Loucy (cell line): Measurements from ENCODE around the gene NELFB.

Experiments used
- H2AFZ ChIP-seq: fragments of 200-600 bp; sonication (generic); 2 replicates; pipeline ENCODE4 v1.6.0; 2016; ENCODE audit warnings: antibody characterized with exemption, mild to moderate bottlenecking, low read length, moderate library complexity
- H3F3A ChIP-seq: fragments of 200-600 bp; 2 replicates; pipeline ENCODE4 v1.6.0; 2016; ENCODE audit warnings: antibody characterized with exemption, low read depth, mild to moderate bottlenecking
- H3K27me3 ChIP-seq: fragments of 200-600 bp; sonication (generic); 2 replicates; pipeline ENCODE4 v1.6.1; 2014; ENCODE audit warnings: low read length, mild to moderate bottlenecking; ENCODE audit not compliant: insufficient read depth, poor library complexity, severe bottlenecking
- H3K36me3 ChIP-seq: fragments of 200-600 bp; sonication (generic); 2 replicates; pipeline ENCODE4 v1.6.1; 2016; ENCODE audit warnings: low read length; ENCODE audit not compliant: insufficient read depth
- H3K4me1 ChIP-seq: fragments of 200-600 bp; sonication (generic); 2 replicates; pipeline ENCODE4 v1.5.1; 2014; ENCODE audit warnings: low read length, mild to moderate bottlenecking; ENCODE audit not compliant: insufficient read depth, poor library complexity, severe bottlenecking
- H3K4me2 ChIP-seq: fragments of 200-600 bp; sonication (generic); 2 replicates; pipeline ENCODE4 v1.6.0; 2014; ENCODE audit warnings: antibody characterized with exemption, low read length, low read depth, mild to moderate bottlenecking; ENCODE audit not compliant: poor library complexity, severe bottlenecking
- H3K4me3 ChIP-seq: fragments of 200-600 bp; sonication (generic); 2 replicates; pipeline ENCODE4 v1.5.1; 2014; ENCODE audit warnings: low read length, mild to moderate bottlenecking, mixed read lengths; ENCODE audit not compliant: poor library complexity, severe bottlenecking
- H3K79me2 ChIP-seq: fragments of 200-600 bp; sonication (generic); 2 replicates; pipeline ENCODE4 v1.6.1; 2014; ENCODE audit warnings: low read length; ENCODE audit not compliant: insufficient read depth
- H3K9ac ChIP-seq: fragments of 200-600 bp; sonication (generic); 2 replicates; pipeline ENCODE4 v1.6.0; 2014; ENCODE audit warnings: mild to moderate bottlenecking, low read depth, low read length, moderate library complexity; ENCODE audit not compliant: poor library complexity, severe bottlenecking
- H3K9me2 ChIP-seq: fragments of 200-600 bp; sonication (generic); replicated peaks from 2 replicates; pipeline ENCODE4 v1.6.1; 2016; ENCODE audit warnings: low read depth, low read length, mixed read lengths
- H3K9me3 ChIP-seq: fragments of 200-600 bp; sonication (generic); 2 replicates; pipeline ENCODE4 v1.6.1; 2014; ENCODE audit warnings: mild to moderate bottlenecking, antibody characterized with exemption, low read length, low read depth; ENCODE audit not compliant: insufficient read depth
- H4K20me1 ChIP-seq: fragments of 200-600 bp; sonication (generic); 2 replicates; pipeline ENCODE4 v1.6.0; 2014; ENCODE audit warnings: antibody characterized with exemption, low read length, mild to moderate bottlenecking; ENCODE audit not compliant: insufficient read depth, poor library complexity, severe bottlenecking
- EZH2phosphoT487 ChIP-seq: fragments of 200-600 bp; IDR thresholded peaks from 2 replicates; pipeline ENCODE4 v1.6.1; 2018; ENCODE audit warnings: antibody characterized with exemption, mild to moderate bottlenecking, moderate library complexity, borderline replicate concordance
- TF ChIP-seq, protein P1 (sequence below): fragments of 200-600 bp; sonication (generic); conservative IDR thresholded peaks from 2 replicates; pipeline ENCODE4 v1.5.1; 2014; ENCODE audit warnings: mild to moderate bottlenecking, antibody characterized with exemption, low read length

The NELFB gene

DNA sequence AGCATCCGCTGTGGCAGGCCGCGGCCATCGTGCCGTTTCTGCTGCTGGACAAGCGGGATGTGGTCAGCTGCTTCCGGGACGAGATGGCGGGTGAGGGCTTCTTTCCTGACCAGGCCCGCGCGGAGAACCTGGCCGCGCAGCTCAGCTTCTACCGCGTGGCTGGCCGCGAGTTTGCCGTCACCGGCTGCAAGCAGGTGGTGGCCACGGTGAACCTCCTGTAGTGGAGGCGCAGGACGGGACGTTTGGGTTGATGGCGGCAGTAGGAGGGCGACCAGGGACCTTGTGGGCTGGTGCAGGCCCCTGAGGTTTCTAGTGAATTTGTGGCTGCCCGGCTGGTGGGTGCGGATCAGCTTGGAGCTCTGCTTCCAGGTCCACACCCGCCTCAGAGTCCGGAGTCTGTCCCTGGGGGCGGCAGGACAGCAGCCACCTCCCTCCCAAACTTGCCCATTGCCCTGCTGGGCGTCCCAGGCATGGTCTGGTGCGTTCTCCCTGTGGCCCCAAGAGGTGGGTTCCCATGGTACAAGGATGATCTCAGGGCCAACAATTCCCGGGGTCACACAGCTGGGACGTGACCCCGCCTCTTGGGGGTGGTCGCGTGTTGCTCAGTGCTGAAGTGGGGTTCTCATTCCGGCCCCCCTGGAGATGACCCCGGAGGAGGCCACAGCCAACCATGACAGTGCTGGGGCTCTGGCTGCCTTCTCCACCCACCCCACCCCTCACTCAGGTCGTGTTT lies 24.8 kb downstream of the NELFB start:
- Histone ChIP-seq H3K79me2 (no peaks in the 10 kb centered on the region), H3K9ac (no peak overlapping the region), H4K20me1 (no peaks in the 10 kb centered on the region), H3K36me3 (no peaks in the 10 kb centered on the region), H2AFZ (no peak overlapping the region), H3K27me3 (no peaks in the 10 kb centered on the region), H3F3A (no peaks in the 10 kb centered on the region), H3K4me1 (no peaks in the 10 kb centered on the region), H3K4me2 (no peak overlapping the region), H3K9me3 (no peaks in the 10 kb centered on the region), H3K4me3 (no peak overlapping the region), H3K9me2 (no peaks in the 10 kb centered on the region)
- TF ChIP-seq EZH2phosphoT487: no peak
- TF ChIP-seq, protein P1, sequence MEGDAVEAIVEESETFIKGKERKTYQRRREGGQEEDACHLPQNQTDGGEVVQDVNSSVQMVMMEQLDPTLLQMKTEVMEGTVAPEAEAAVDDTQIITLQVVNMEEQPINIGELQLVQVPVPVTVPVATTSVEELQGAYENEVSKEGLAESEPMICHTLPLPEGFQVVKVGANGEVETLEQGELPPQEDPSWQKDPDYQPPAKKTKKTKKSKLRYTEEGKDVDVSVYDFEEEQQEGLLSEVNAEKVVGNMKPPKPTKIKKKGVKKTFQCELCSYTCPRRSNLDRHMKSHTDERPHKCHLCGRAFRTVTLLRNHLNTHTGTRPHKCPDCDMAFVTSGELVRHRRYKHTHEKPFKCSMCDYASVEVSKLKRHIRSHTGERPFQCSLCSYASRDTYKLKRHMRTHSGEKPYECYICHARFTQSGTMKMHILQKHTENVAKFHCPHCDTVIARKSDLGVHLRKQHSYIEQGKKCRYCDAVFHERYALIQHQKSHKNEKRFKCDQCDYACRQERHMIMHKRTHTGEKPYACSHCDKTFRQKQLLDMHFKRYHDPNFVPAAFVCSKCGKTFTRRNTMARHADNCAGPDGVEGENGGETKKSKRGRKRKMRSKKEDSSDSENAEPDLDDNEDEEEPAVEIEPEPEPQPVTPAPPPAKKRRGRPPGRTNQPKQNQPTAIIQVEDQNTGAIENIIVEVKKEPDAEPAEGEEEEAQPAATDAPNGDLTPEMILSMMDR: no peak

DNA sequence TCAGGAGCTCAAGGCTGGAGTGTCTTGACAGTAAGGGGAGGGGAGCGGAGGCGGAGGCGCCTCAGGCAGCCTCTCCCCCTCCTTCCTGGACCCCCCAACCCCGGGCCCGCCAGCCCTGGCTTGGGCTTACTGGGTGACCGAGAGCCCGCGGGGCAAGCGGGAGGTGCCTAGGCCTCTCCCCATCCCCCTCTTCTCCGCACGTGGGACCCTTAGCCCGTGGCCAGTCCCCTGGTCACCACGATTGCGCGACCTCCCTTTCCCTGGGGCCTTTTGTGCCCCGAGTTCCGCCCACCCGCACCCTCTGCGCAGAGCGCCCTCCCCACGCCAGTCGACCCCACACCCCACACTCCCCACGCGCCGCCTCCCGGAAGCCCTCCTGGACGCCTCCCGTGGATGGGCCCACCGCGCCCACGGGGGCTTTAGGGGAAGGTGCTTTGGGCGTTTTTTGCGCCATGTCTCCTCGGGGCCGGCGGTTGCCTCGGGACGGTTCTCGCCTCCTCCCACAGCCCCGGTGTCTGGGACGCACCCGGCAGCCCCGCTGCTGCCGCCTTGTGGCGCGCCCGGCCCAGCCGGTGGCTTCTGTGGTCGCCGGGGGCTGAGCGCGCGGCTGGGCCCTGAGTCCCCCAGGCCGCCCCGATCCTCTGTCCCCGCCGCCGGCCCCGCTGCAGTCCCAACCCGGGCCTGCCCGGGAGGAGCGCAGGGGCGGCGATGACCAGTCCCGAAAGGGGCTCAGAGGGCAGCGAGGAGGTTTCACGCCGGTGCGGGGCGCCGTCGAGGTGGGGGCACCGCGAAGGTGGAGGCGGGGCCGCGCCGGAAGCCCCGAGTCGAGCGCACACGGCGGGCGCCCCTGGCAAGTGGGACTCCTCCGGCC lies 25.6 kb downstream of the NELFB start:
- no peak overlapping the region for H3K4me3 ChIP-seq
- H3K9me2 ChIP-seq: no peaks in the 10 kb centered on the region
- H3K27me3 ChIP-seq: no peaks in the 10 kb centered on the region
- H3K79me2 ChIP-seq: no peaks in the 10 kb centered on the region
- no peaks in the 10 kb centered on the region for H3K9me3 ChIP-seq
- H3K9ac ChIP-seq: no peak overlapping the region
- no peaks in the 10 kb centered on the region for H3K4me1 ChIP-seq
- H3F3A ChIP-seq: no peaks in the 10 kb centered on the region
- no peak overlapping the region for H3K4me2 ChIP-seq
- no peaks in the 10 kb centered on the region for H4K20me1 ChIP-seq
- no peak overlapping the region for H2AFZ ChIP-seq
- TF ChIP-seq, protein P1: no peak
- no peak for TF ChIP-seq EZH2phosphoT487
- no peaks in the 10 kb centered on the region for H3K36me3 ChIP-seq

DNA sequence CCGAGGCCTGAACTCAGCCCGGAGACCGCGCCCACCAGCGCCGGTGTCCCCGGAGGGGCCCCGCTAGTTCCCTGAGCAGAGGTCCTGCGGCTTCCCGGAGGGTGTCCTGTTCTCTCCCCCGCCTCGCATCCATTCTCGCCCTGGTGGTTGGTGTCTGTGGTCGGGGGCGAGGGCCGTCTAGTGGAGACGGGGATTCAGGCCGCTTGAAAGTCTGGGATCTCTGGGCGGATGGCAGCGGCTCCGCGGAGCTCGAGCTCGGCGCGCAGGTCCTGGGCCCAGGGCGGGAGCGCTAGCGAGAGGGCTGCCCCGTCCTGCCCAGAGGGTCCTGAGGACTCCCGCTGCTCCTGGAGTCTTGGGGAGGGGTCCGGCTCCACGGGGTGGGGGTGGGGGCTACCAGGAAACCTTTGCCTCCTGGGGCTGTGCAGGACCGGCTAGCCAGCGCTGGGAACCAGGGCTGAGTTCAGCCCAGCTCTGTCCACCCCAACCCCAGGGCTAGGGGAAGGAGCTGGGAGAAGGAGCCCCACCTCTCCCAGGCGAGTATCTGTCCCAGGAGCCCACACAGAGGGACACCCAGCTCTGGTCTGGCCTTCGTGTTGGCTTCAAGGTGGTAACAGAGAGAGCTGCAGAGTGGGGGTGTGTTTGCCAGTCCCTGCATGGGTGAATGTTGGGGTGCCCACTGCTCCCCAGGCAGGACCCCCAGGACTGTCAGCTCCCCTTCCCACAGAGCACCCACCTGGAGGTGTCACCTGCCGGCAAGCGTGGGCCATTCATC lies 26.4 kb downstream of the NELFB start:
- TF ChIP-seq EZH2phosphoT487: no peak
- TF ChIP-seq, protein P1: no peak
- Histone ChIP-seq H3K9ac (no peak overlapping the region), H3K36me3 (no peaks in the 10 kb centered on the region), H3K4me3 (no peak overlapping the region), H3F3A (no peaks in the 10 kb centered on the region), H4K20me1 (no peaks in the 10 kb centered on the region), H3K4me1 (no peaks in the 10 kb centered on the region), H3K4me2 (no peak overlapping the region), H3K79me2 (no peaks in the 10 kb centered on the region), H3K9me2 (no peaks in the 10 kb centered on the region), H3K27me3 (no peaks in the 10 kb centered on the region), H2AFZ (no peak overlapping the region), H3K9me3 (no peaks in the 10 kb centered on the region)
